NCI-H2171 treated with DMSO at 0.1 percent for 48 hours (cell line): Measurements from ENCODE around the gene ZBTB17.
"Not testable (repeated sequence)": the region's sequence is repeated elsewhere in the genome, so short reads cannot be mapped to it uniquely, and the experiment has no call there.

Experiments used
- DNase-seq: peaks from one replicate; lab custom pipeline; 2025; lab: John Stamatoyannopoulos, UW

ZBTB17 gene

DNA sequence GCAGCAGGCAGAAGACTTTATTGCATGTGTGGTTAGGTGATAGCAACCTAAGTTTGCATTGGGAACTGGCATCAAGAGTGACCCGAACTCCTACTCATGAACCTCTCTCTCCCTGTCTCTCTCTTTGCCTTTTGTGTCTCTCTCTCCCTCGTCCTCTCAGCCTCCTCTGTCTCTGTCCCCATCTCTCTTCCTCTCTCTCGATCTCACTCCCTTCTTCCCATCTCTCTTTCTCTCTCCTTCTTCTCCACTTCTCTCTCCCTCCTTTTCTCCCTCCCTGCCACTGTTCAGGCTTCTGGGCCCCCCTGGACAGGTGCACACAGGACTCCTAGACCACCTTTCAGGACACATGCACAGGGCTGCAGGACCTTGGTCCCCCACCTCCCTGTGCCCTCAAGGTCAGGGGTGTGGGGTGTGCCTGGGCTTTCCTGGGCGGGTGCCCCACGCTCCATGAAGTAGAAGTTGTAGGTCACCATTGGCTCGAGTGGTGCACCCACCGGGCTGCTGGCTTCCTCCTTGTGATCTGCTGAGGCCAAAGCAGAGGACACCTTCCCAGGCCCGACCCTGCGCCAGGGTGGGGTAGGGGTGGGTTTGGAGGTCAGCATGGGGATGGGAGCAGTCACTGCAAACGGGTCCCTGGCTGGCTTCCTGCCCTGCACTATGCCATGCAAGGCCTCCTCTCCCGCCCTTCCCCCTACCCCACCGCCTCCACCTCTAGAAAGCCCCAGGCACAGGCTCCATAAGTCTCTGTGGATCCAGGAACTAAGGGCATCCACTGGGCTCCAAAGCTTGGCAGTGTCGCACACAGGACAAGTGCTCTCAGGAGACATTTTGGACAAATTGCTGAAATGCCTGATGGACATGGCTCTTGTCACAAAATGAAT is 13.2 kb upstream of the ZBTB17 start:
- DNase-seq = no peak

DNA sequence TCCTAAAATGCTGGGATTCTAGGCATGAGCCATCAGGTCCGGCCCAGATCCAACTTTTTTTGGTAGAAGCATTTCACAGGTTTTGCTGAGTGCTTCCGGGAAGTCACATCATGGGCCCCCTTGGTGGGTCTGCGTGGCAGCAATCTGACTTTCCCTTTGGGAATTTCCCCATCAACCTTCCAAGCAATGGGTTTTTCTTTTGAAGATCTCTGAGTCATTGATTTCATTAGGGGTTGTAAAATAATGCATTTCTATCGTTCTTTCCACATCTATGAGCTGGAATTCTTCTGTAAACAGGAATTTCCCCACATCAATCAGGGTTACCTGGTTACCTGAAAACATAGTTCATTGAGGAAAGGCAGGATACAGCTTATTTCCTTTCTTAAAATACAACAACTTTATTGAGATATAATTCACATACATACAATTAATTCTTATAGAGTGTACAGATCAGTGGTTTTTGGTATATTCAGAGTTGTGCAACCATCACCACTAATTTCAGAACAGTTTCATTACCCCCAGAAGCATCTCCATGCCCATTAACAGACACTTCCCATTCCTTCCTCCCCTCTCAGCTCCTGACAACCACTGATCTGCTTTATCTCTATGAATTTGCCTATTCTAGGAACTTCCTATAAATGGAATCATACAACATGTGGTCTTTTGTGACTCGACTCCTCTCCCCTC is 9.9 kb upstream of the ZBTB17 start:
- DNase-seq = no peak

DNA sequence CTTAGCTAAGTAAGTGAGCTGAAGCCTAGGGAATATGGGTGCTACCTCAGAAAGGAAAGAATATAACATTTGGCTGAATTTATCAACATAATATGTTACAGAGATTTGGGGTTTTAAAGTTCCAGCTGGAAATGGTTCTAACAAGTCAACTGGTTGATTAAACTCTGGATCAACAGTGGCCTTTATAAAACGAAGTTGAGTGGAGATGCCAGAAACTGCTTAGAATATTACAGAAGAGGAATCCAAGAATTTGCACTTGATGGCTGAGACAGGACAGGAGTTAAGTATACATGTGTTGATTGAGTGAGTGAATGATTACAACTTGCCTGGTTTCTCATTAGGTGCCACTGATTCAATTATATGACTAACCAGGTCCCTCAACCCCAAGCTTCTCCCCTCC is 7.4 kb upstream of the ZBTB17 start:
- no peak for DNase-seq

DNA sequence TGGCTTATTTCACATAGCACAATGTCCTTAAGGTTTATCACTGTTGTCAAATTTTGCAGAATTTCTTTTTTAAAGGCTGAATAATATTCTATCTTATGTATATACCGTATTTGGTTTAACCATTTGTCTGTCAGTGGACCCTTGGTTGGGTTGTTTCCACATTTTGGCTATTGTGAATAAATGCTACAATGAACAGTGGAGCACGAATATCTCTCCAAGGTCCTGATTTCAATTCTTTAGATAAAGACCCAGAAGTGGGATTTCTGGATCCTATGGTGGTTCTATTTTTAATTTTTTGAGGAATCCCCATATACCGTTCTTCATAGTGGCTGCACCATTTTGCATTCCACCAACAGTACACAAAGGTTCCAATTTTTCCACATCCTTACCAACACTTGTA is 5.8 kb upstream of the ZBTB17 start:
- DNase-seq = no peak

DNA sequence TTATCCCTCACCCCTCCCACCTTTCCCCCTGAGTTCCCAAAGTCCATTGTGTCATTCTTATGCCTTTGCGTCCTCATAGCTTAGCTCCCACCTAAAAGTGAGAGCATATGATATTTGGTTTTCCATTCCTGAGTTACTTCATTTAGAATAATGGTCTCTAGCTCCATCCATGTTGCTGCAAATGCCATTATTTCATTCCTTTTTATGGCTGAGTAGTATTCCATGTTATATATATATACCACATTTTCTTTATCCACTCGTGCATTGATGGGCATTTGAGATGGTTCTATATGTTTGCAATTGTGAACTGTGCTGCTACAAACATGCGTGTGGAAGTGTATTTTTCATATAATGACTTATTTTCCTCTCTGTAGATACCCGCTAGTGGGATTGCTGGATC is 2.0 kb upstream of the ZBTB17 start:
- not testable (repeated sequence) for DNase-seq

DNA sequence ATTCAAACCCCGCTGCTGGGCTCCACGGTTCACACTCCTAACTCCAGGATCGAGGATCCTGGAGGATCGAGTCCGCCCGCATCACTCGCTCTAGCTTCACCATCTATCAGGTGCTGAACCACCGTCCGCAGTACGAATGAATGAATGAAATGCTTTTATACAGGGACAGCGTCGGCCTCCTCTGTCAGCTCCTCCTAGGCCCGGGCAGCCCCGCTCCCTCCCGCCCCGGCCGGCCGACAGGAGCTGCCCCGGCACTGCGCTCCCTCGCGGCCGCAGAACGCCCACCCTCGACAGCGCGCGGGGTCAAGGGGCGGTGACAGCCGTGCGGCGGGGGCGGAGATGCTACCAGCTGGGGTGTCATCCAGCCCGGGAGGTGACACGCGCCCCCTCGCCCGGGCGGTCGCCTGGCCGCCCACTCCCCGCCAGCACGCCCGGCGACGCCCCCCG is 520 bp downstream of the ZBTB17 start:
- DNase-seq = peak; percentile 48

DNA sequence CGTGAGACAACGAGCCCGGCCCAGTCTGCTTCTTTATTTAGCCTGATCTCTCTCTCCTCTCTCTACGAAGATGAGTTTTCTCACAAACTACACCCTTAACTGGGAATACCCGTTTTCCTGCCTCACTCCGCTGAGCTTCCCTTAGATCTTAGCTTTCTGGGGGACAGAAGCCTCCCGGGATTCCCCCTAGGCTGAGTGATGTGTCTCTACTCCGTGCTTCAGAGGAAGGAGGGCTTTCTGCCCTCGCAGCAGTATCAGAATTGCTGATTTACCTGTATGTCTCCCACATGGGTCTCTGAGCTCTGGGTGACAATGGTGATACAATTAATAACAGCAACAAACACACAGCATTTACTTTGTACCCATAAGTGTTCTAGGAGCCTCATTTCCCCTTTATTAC is 1.0 kb downstream of the ZBTB17 start:
- DNase-seq = no peak

DNA sequence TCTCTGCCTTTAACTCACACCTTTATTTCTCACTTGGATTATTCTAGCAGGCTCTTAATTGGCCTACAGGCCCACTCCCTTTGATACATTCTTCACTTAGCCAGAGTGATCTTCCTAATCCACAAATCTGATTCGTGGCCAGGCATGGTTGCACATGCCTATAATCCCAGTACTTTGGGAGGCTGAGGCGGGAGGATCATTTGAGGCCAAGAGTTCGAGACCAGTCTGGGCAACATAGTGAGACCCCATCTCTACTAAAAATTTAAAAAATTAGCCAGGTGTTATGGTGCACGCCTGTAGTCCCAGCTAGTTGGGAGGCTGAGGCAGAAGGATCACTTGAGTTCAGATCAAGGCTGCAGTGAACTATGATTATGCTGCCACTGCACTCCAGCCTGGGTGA is 2.1 kb downstream of the ZBTB17 start:
- no peak for DNase-seq

DNA sequence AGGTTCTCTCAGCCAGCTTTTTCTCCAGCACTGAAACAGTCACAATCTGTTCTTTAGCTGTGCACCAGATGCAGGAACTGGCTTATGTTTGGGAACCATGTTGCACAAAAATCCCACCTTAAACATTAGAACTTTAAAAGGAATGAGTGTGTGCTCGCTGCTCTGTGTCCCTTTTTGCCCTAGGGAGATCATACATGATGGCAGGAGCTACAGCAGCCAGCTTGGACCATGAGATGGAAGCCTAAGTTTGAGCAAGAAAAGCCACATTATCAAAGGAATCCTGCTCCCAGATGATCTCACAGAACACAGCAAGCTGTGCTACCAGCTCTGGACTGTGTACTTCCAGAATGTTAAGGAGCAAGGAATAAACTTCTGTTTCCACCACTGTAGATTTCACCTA is 3.5 kb downstream of the ZBTB17 start:
- DNase-seq = no peak

DNA sequence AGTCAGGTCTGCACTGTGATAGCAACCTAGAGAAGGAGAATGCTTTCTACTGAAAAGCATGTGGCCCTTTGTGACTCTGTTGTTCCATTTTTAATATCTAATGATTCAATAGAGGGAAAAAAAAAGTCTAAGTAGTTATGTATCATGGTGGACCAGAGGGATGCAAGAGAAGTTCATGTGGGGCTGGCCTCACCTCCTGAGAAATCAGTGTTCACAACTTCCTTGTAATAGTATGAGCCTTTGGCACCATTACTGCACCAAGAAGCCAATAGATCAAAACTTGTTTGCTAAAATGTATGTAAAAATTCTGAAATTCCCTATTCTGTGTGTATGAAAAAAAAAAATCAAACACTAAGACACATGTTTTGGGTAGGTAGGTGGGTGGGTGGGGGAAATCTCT is 5.0 kb downstream of the ZBTB17 start:
- DNase-seq = no peak

DNA sequence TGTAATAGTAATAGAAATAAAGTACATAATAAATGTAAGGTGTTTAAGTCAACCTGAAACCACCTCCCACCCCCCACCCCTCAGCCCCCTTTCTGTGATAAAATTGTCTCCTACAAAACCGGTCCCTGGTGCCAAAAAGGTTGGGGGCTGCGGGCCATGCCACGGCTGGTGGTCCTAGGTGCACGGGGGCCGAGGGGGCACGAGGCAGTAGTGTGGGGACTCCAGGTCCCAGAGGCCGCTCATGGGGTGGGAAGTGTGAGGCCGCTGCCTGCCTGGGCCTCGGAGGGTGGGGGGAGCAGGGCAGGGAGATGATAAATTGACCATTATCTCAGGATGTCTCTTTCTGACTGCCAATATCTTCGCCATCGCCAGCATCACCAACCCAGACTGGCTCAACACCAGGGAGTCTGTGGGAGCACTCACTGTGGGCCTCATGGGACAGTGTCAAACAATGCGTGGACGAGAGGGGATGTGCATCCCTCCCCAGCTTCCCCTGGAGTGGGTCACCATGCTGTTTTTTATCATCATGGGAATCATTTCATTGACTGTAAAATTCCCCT is 6.5 kb downstream of the ZBTB17 start:
- DNase-seq = no peak

DNA sequence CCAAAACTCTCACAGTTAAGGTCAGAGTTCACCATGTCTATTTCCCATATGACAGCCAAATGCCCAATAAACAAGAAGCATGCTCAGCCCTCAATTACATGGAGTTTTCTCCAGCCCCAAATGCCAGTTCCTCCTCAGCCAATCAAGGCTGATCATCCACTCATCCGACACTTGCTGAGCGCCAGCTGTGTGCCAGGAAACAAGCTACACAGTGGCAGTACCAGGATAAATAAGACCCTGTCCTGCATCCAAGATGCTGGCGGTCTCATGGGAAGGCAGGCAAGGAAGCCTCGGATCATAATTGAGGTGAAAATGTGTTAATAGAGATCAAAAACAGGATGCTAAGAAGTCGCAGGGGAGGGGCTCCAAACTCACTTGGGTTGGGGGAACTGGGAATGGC is 7.7 kb downstream of the ZBTB17 start:
- no peak for DNase-seq

DNA sequence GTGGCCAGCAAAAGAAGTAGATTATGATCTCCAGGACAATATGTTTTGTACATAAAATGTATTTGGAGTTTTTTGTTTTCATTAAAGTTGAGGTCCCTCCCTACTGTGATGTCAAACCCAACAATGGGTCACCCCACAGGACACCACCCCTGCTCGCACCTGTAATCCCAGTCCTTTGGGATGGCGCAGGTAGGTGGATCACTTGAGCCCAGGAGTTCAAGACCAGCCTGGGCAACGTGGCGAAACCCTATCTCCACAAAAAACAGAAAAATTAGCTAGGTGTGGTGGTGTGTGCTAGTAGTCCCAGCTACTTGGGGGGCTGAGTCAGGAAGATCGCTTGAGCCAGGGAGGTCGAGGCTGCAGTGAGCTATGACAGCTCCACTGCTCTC is 9.0 kb downstream of the ZBTB17 start:
- no peak for DNase-seq

DNA sequence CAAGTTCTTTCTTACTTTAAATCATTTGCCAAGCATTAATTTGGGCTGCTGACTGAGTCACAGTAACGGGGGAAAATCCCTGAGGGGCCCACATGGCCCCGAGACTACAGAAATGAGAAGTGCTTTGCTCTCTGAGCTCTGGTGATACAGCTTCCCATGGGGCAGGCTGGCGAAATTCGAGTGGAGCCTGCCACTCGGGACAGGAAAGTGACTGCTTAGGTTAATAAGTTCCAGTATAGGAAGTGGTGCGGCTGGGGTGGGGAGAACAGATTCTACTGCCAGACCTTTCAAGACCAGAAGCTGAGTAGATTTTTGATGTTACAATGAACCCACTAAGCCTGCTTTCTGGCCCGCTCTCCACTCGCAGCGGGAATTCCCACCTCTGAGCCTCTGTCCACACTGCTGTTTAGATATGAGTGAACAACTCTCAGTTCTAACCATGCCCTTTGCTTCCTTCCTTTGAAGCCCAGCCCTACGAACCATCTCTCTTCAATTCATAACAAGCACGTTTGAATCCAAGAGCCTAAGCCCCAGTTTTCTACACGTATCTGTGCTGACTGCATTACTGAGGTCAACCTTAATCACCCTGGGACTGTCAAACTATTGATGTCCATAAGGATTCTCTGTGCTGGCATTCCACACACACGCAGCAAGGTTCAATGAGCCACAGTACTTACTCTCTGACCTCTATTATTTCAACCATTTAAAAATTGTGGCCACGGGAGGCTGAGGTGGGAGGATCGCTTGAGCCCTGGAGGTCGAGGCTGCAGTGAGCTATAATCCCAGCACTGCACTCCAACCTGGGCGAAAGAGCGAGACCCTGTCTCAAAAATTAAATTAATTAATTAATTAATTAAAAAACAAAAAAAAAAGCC is 9.6 kb downstream of the ZBTB17 start:
- no peak for DNase-seq

DNA sequence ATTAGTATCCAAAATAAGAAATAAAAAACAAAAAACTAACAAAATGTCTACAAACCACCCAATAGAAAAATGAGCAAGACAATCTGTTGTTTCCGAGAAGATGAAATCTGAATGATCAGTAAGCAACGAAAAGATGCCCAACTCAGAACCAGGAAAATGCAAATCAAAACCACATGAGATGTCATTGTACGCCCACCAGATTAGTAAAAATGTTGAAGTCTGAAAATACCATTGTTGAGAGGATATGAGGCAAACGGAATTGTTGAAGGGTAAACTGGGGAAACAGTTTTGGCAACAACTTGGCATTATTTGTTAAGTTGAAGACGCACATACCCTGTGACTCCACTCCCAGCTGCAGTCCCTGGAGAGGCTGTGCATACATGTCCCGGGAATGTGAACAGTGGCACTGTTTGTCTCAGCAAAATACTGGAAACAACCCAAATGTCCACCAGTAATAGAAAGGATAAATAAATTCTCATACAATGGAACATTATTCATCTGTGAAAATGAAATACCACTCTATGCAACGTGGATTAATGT is 10.6 kb downstream of the ZBTB17 start:
- DNase-seq = no peak

DNA sequence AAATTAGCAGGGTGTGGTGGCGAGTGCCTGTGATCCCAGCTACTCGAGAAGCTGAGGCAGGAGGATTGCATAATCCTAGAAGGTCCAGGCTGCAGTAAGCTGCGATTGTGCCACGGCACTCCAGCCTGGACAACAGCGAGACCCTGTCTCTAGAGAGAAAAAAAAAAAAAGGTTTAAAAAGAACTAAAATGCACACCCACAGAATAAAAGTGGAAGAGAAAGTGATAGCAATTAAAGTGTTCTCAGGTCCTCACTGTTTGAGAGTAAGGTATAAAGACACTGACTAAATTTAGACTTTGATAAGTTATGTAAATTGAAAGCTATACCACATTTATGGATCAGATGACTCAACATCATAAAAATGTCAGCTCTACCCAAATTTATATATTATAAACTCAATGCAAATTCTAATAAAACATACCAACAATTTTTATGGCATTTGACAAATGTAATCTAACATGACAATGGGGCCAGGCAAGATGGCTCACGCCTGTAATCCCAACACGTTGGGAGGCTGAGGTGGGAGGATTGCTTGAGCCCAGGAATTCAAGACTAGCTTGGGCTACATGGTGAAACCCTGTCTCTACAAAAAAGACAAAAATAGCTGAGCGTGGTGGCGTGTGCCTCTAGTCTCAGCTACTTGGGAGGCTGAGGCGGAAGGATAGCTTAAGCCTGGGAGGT is 11.8 kb downstream of the ZBTB17 start:
- DNase-seq = no peak

DNA sequence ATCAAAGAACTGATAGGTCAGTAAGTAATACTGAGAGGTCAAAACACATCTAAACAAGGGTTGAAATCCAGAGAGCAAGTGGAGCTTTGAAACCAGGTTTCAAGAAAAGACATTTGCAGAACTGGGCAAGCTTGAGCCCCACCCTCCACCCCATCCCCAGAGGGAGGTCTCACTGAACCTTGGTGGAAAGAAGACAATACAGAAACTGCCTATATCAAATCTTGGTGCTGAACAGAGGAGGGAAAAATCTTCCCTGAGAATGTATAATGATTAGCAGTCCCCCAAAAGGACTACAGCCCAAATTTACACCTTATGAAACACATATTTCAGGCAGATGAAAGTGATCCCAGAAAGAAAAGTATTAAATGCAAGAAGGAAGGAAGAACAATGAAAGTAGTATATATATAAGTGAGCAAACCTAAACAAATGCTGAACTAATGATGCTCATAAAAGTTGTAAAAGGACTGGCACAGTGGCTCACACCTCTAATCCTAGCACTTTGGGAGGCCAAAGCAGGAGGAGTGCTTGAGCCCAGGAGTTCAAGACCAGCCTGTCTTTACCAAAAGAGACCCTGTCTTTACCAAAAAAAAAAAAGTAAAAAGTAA is 12.4 kb downstream of the ZBTB17 start:
- DNase-seq = no peak

DNA sequence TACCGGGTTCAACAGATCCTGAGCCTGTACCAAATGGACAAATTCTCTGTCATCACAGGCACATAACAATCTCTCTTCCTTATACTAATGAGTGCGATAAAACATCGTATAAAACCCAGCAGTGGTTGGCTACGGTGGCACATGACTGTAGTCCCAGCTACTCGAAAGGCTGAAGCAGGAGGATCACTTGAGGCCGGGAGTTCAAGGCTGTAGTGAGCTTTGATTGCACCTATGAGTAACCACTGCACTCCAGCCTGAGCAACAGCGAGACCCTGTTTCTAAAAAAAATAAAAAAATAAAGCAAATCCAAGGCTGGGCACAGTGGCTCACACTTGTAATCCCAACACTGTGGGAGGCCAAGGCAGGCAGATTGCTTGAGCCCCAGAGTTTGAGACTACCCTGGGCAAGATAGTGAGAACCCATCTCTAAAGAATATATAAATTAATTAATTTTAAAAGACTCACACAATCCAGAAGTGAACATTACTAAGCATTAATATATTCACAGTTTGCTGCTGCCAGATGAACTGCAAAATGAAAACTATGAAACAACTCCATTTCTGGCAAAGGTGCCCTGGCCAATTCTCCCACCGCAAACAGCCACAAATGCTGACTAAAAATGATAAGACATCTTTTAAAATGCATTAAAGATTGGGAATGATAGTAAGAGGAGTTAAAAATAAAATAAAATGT is 13.1 kb downstream of the ZBTB17 start:
- no peak for DNase-seq

DNA sequence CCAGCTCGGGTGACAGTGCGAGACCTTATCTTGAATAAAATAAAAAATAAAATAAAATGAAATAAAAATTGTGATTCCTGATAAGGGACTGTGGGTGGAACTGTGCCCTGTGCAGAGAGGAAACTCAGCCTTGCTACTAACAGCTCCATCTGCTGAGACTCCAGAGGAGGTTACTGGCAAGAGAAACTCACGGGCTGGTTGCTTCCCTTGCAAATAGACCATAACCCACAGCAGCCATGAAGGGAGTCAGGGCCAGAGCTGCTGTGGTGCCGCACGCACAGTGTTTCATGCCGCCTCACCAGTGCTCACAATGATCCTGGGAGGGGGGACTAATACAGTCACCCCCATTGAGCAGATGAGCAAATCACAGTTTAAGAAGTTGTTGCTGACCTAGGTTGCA is 13.7 kb downstream of the ZBTB17 start:
- no peak for DNase-seq

DNA sequence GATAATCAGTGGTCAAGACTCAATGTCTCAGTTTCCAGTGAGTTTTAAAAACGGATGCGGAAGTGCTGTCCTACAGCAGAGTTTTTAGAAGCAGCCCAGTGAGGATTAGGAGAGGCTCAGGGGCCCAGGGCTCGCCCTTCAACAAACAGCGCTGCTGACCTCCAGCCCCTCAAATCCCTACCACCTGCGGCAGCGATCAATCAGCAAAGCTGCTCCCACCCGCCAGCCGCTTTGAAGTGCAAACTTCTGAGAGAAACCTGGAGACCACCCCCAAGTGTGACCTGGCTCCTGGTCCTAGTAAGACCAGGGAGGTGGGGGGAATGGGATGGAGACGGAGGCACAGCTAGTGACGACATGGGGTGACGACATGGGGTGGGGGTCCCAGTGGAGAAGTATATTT is 14.4 kb downstream of the ZBTB17 start:
- no peak for DNase-seq
